Keratinocyte (primary cell): ENCODE data around the gene C12orf42. TPM values are rescaled to one million over a fixed set of nuclear protein-coding genes. Genes with fewer than 3 reads are reported as not detected.

Experiments used
- DNase-seq: peaks from one replicate; pipeline ENCODE4 v3.0.0-alpha.2; 2011; ENCODE audit warnings: low read depth, missing footprints, low spot score
- FAIRE-seq: peaks from 2 replicates; lab custom pipeline; 2011; peaks lifted over from hg19 to GRCh38; lab: Jason Lieb, UNC
- H2AFZ ChIP-seq: 2 replicates; pipeline ENCODE4 v1.6.0; 2012; ENCODE audit warnings: low read length, control low read depth, inconsistent platforms; ENCODE audit not compliant: control insufficient read depth
- H3K27ac ChIP-seq: 2 replicates; pipeline ENCODE4 v1.5.1; 2011; ENCODE audit warnings: low read length; ENCODE audit not compliant: control insufficient read depth, insufficient read depth
- H3K27me3 ChIP-seq: 3 replicates; pipeline ENCODE4 v1.6.0; 2011; ENCODE audit warnings: low read length; ENCODE audit not compliant: control insufficient read depth, insufficient read depth; ENCODE audit errors: extremely low read depth
- H3K36me3 ChIP-seq, 2 experiments: 2 replicates in 1 of 2; 3 replicates in 1 of 2; pipeline ENCODE4 v1.5.1; 2011; ENCODE audit warnings: low read length in 2 of 2, mild to moderate bottlenecking in 1 of 2; ENCODE audit not compliant: control insufficient read depth in 2 of 2, insufficient read depth in 2 of 2; ENCODE audit errors: extremely low read depth in 1 of 2
- H3K4me1 ChIP-seq: 3 replicates; pipeline ENCODE4 v1.5.1; 2011; ENCODE audit warnings: low read length; ENCODE audit not compliant: control insufficient read depth, insufficient read depth; ENCODE audit errors: extremely low read depth
- H3K4me2 ChIP-seq: 3 replicates; pipeline ENCODE4 v1.6.0; 2011; ENCODE audit warnings: low read depth, low read length; ENCODE audit not compliant: control insufficient read depth, insufficient read depth; ENCODE audit errors: extremely low read depth
- H3K4me3 ChIP-seq, 3 experiments: fragments of 200-600 bp in 1 of 3; sonication (generic) in 1 of 3; 2 replicates in 2 of 3; 3 replicates in 1 of 3; pipeline ENCODE4 v1.5.1; 2011 to 2016; ENCODE audit warnings: low read length in 3 of 3, mild to moderate bottlenecking in 3 of 3, control low read depth in 2 of 3, inconsistent platforms in 1 of 3, low read depth in 1 of 3, mixed read lengths in 1 of 3, mixed run types in 1 of 3, moderate library complexity in 1 of 3; ENCODE audit not compliant: control insufficient read depth in 2 of 3, insufficient read depth in 2 of 3; ENCODE audit errors: extremely low read depth in 1 of 3
- H3K79me2 ChIP-seq: 2 replicates; pipeline ENCODE4 v1.6.0; 2012; ENCODE audit warnings: low read length; ENCODE audit not compliant: control insufficient read depth, insufficient read depth
- H3K9ac ChIP-seq: 3 replicates; pipeline ENCODE4 v1.6.0; 2011; ENCODE audit warnings: low read length; ENCODE audit not compliant: control insufficient read depth, insufficient read depth; ENCODE audit errors: extremely low read depth
- H3K9me1 ChIP-seq: 3 replicates; pipeline ENCODE4 v1.6.0; 2011; ENCODE audit warnings: low read length; ENCODE audit not compliant: control insufficient read depth, insufficient read depth; ENCODE audit errors: extremely low read depth
- H3K9me3 ChIP-seq: 2 replicates; pipeline ENCODE4 v1.5.1; 2012; ENCODE audit warnings: low read depth, low read length; ENCODE audit not compliant: control insufficient read depth
- H4K20me1 ChIP-seq: 3 replicates; pipeline ENCODE4 v1.6.0; 2011; ENCODE audit warnings: low read length; ENCODE audit not compliant: control insufficient read depth, insufficient read depth; ENCODE audit errors: extremely low read depth
- CTCF ChIP-seq, 3 experiments: IDR thresholded peaks in 1 of 3; conservative IDR thresholded peaks in 1 of 3; optimal IDR thresholded peaks in 1 of 3; 2 replicates in 2 of 3; 3 replicates in 1 of 3; pipeline versions ENCODE3 to v1.5.1; 2011; ENCODE audit warnings: low read length in 3 of 3, mild to moderate bottlenecking in 3 of 3, moderate library complexity in 2 of 3, control low read depth in 1 of 3, inconsistent platforms in 1 of 3; ENCODE audit not compliant: insufficient read depth in 2 of 3; ENCODE audit errors: extremely low read depth in 1 of 3
- EZH2 ChIP-seq: IDR thresholded peaks from one replicate; pipeline ENCODE4 v1.6.1; 2012; ENCODE audit warnings: inconsistent platforms, mild to moderate bottlenecking, low read length, moderate library complexity
- dilution Hi-C: fragments of 300-500 bp; cut with MboI; formaldehyde crosslinking; loops from one replicate; pipeline ENCODE4 v1.7.0; 2020; ENCODE audit warnings: low sequenced_read_pairs; ENCODE audit not compliant: extremely low pct_ligation_motif_present
- polyA plus RNA-seq, 5 experiments: library from polyadenylated mRNA; depleted of rRNA in 3 of 5; stranded (reverse) in 3 of 5; stranded (forward) in 1 of 5; unstranded in 1 of 5; fragments of >200 nt; gene quantifications; 1 replicate in 1 of 5; 2 replicates in 3 of 5; 3 replicates in 1 of 5; pipeline versions ENCODE4 v1.2.1 to v1.2.3, GENCODE V29; 2011 to 2012; ENCODE audit warnings: missing spikeins in 2 of 5, low read depth in 1 of 5, low replicate concordance in 1 of 5

C12orf42 gene
- polyA plus RNA-seq, 1 donor (not counting 4 experiments of a cell fraction or from before 2014, with no cell fraction given) = 0.08 TPM

- Histone ChIP-seq H3K27ac (no peak overlapping the region), H3K4me1 (no peaks in the 10 kb centered on the region), H3K4me3 (no peak overlapping the region), H4K20me1 (no peaks in the 10 kb centered on the region), H3K4me2 (no peak overlapping the region), H3K27me3 (no peaks in the 10 kb centered on the region), H3K9me1 (no peaks in the 10 kb centered on the region), H3K9ac (no peak overlapping the region), H3K79me2 (no peaks in the 10 kb centered on the region), H3K9me3 (no peaks in the 10 kb centered on the region), H2AFZ (no peak overlapping the region), H3K36me3 (no peaks in the 10 kb centered on the region)
- DNase-seq (no peak), FAIRE-seq (no peak)
- no peak for TF ChIP-seq EZH2
- no peak for TF ChIP-seq CTCF (optimal IDR thresholded peaks at IDR 0.05 in 1 of 3, IDR thresholded peaks at IDR 0.05 in 1 of 3, conservative IDR thresholded peaks at IDR 0.05 in 1 of 3; ENCODE audit: extremely low read depth in 1 of 3, insufficient read depth in 2 of 3, low read length in 3 of 3)
- dilution Hi-C loops = no loop called here
These were observed 112.9 kb downstream of the C12orf42 start for GRCh38 chr12:103382736-103383346.

GRCh38 chr12:103382119-103382518 is 113.6 kb downstream of the C12orf42 start:
- no peak for FAIRE-seq
- H3K27me3 ChIP-seq = no peaks in the 10 kb centered on the region
- no peaks in the 10 kb centered on the region for H3K36me3 ChIP-seq
- TF ChIP-seq EZH2 (no peak), CTCF (optimal IDR thresholded peaks at IDR 0.05 in 1 of 3, IDR thresholded peaks at IDR 0.05 in 1 of 3, conservative IDR thresholded peaks at IDR 0.05 in 1 of 3; ENCODE audit: extremely low read depth in 1 of 3, insufficient read depth in 2 of 3, low read length in 3 of 3) (no peak)
- H2AFZ ChIP-seq = no peak overlapping the region
- dilution Hi-C loops = no loop called here
- H3K9me1 ChIP-seq = no peaks in the 10 kb centered on the region
- no peak overlapping the region for H3K9ac ChIP-seq
- no peak overlapping the region for H3K4me3 ChIP-seq
- no peaks in the 10 kb centered on the region for H3K4me1 ChIP-seq
- no peak overlapping the region for H3K27ac ChIP-seq
- no peaks in the 10 kb centered on the region for H4K20me1 ChIP-seq
- no peak overlapping the region for H3K4me2 ChIP-seq
- no peaks in the 10 kb centered on the region for H3K79me2 ChIP-seq
- H3K9me3 ChIP-seq = no peaks in the 10 kb centered on the region
- no peak for DNase-seq
